ENCODE results near the gene CACNA2D3. TPM values are rescaled to one million over a fixed set of nuclear protein-coding genes. Genes with fewer than 3 reads are reported as not detected.
A peak's percentile ranks its signal among the peaks of the same experiment; 100 is the strongest.

Gene CACNA2D3
- total RNA-seq, 1 donor from 2014 or later: 2.5 TPM

DNA sequence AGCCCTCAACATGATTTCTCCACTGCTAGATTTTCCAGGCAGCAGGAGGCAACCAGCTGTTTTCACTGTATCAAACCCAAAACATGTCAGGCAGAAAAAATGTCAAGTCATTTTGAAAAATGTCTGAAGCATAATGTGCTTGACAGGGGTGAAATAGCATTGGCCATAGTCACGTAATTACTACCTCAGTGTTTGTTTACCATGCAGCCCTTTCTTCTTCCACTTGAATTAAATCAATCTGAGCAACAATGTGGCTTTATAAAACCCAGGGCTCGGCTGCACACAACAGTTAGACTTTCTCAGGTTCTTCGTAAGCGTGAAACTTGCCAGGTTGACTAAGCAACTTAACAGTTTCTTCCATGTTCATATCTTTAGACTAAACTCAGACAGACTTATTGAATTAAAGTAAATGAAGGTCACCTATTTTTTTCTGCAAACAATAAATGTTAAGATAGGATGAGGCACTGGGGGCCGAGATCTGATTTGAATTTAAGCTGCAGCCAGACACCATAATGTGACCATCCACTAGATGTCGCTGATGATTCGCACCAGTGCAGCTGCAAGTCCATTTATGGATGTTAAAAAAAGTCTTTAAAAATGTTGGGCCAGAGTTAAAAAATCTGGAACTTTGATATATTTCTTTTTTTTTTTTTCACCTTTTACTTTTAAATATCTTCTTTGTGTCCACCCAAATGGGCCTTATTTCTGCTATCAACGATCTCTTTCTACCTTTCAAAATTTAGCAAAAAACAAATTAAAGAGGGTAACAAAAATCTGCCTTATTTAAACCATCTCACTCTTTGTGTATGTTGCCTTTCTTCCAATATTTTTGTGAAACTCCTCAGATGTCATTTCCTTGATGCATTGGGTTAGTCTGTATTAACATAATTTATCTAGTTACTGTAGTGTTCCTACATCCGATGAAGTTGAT is 305.9 kb downstream of the CACNA2D3 start:
- Mint-ChIP-seq H3K4me3 (peak overlapping the region; percentile 27), H3K27me3 (peaks cover 11% of the 10 kb centered on the region), H3K36me3 (no peaks in the 10 kb centered on the region), H3K4me1 (ENCODE audit: unreplicated experiment) (peaks cover 13% of the 10 kb centered on the region), H3K27ac (peak overlapping the region; percentile 70), H3K9me3 (no peaks in the 10 kb centered on the region)
- peak; percentile 96 for TF ChIP-seq CTCF (conservative IDR thresholded peaks at IDR 0.05)
- DNase-seq (ENCODE audit: extremely low spot score, unreplicated experiment): no peak

- Mint-ChIP-seq H3K36me3 (no peaks in the 10 kb centered on the region), H3K4me3 (no peak overlapping the region), H3K4me1 (ENCODE audit: unreplicated experiment) (peaks cover 3% of the 10 kb centered on the region), H3K9me3 (no peaks in the 10 kb centered on the region), H3K27me3 (peaks cover 23% of the 10 kb centered on the region), H3K27ac (no peak overlapping the region)
- DNase-seq (ENCODE audit: extremely low spot score, unreplicated experiment): no peak
- TF ChIP-seq CTCF (conservative IDR thresholded peaks at IDR 0.05): no peak
Observed at GRCh38 chr3:54432975-54433374, 310.6 kb downstream of the CACNA2D3 start.

- no peak overlapping the region for H3K4me3 Mint-ChIP-seq
- no peak for DNase-seq (ENCODE audit: extremely low spot score, unreplicated experiment)
- H3K36me3 Mint-ChIP-seq: no peaks in the 10 kb centered on the region
- no peak overlapping the region for H3K27ac Mint-ChIP-seq
- no peaks in the 10 kb centered on the region for H3K4me1 Mint-ChIP-seq (ENCODE audit: unreplicated experiment)
- peaks cover 23% of the 10 kb centered on the region for H3K27me3 Mint-ChIP-seq
- TF ChIP-seq CTCF (conservative IDR thresholded peaks at IDR 0.05): peak; percentile 62
- H3K9me3 Mint-ChIP-seq: no peaks in the 10 kb centered on the region
Observed at GRCh38 chr3:54433846-54434245, 311.5 kb downstream of the CACNA2D3 start.

DNA sequence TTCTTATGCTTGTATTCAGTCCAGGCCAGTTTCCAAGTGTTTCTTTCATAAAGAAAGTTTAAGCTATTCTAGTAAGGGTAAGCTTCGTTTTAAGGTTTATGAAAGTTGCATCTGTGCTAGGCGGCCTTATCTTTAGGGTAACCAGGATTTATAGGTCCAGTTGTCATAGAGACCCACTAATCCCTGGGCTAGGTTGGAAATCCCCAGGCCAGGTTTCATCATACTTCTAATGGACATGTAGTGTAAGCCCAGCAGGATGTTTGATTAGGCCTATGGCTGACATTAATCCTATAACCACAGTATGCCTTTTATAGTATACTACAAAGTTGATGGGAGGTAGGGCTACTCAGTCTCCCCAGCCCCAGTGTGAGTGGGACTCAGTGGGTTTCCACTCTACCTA is 312.4 kb downstream of the CACNA2D3 start:
- Mint-ChIP-seq H3K36me3 (no peaks in the 10 kb centered on the region), H3K27me3 (peaks cover 20% of the 10 kb centered on the region), H3K9me3 (no peaks in the 10 kb centered on the region), H3K4me1 (ENCODE audit: unreplicated experiment) (no peaks in the 10 kb centered on the region), H3K4me3 (no peak overlapping the region), H3K27ac (no peak overlapping the region)
- no peak for DNase-seq (ENCODE audit: extremely low spot score, unreplicated experiment)
- no peak for TF ChIP-seq CTCF (conservative IDR thresholded peaks at IDR 0.05)

DNA sequence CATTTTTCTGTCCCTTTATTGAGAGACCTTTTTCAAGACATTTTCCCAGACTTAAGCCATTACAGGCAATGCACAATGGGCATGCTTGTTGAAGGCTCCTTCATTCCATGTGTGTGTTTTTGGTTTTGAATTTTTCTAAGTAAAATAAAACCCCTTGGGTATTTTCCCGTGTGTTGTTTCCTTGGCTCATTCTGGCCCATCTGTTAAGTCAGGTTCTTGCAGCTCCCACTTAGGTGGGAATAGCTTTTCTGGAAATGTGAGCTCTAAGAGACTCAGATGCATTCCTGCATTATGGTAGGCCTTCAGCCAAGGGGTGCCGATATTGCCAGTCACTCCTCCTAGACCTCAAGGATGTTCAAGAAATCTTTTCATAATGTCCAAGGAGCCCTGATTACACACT is 314.9 kb downstream of the CACNA2D3 start:
- no peak for DNase-seq (ENCODE audit: extremely low spot score, unreplicated experiment)
- peaks cover 12% of the 10 kb centered on the region for H3K27me3 Mint-ChIP-seq
- H3K27ac Mint-ChIP-seq: no peak overlapping the region
- TF ChIP-seq CTCF (conservative IDR thresholded peaks at IDR 0.05): no peak
- no peaks in the 10 kb centered on the region for H3K4me1 Mint-ChIP-seq (ENCODE audit: unreplicated experiment)
- H3K9me3 Mint-ChIP-seq: peaks cover 3% of the 10 kb centered on the region
- no peak overlapping the region for H3K4me3 Mint-ChIP-seq
- no peaks in the 10 kb centered on the region for H3K36me3 Mint-ChIP-seq
